H7 (cell line): ENCODE results near the gene UBA52. TPM values are rescaled to one million over a fixed set of nuclear protein-coding genes. Genes with fewer than 3 reads are reported as not detected.
"Not testable (repeated sequence)": the region's sequence is repeated elsewhere in the genome, so short reads cannot be mapped to it uniquely, and the experiment has no call there.

ENCODE experiments used
- DNase-seq: peaks from one replicate; pipeline ENCODE4 v3.0.0; 2012
- H3K27me3 ChIP-seq: 2 replicates; pipeline ENCODE4 v1.6.0; 2011; ENCODE audit warnings: mild to moderate bottlenecking, low read length; ENCODE audit not compliant: control insufficient read depth, insufficient read depth
- H3K36me3 ChIP-seq: replicated peaks from 2 replicates; pipeline ENCODE4 v1.5.1; 2011; ENCODE audit warnings: low read length; ENCODE audit not compliant: control insufficient read depth, insufficient read depth
- H3K4me3 ChIP-seq: 2 replicates; pipeline ENCODE4 v1.5.1; 2011; ENCODE audit warnings: low read depth, mild to moderate bottlenecking, control low read depth, low read length, moderate library complexity; ENCODE audit not compliant: insufficient read depth
- total RNA-seq: library from RNA; depleted of rRNA; stranded (reverse); fragments of >200 nt; shearing (Covaris generic); gene quantifications from 2 replicates; pipeline ENCODE4 v1.2.3, GENCODE V29; 2014

The UBA52 gene
- total RNA-seq, 1 experiment from 2014 or later, result 1,268 TPM

DNA sequence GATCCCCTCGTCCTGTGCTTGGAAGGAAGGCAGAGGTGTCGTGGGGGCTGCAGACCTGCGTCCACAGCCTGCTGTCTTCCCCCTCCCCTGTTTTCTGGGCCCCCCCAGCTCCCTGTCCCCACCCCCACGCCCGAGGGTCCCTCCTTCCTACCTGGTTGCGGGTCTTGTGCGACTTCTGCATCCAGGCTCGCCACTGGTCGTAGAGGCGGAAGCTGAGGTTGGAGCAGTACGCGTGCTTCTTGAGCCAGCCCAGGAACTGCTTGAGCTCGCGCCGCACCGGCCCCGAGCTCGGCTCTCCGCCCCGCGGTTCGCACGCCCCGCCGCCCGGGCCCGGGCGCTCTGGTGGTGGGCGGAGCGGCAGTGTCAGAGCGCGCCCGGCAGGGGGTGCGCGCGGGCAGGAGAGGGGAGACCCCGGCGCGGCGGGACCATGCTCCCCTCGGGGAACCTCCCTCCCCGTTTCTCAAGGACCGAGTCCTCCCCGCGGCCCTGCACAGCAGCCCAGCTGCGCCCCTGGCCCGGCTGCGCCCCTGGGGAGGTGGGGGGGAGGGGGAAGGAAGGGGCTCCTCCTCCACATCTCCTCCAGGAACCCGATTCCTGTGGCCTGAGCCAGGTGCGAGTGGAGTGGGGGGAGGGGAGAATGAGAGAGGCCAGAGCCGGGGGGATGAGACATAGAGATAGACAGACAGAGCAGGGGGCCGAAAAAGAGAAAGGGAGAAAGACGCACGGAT, 22.6 kb downstream of the UBA52 start:
- H3K36me3 ChIP-seq, result peaks cover 2% of the 10 kb centered on the region; the same call in 1 of the 2 replicates
- H3K4me3 ChIP-seq, result peak overlapping the region; percentile 47
- peak; percentile 98 for DNase-seq
- H3K27me3 ChIP-seq, result 0 out of 2 replicates have a peak, but pooled peaks cover 1% of the 10 kb centered on the region

DNA sequence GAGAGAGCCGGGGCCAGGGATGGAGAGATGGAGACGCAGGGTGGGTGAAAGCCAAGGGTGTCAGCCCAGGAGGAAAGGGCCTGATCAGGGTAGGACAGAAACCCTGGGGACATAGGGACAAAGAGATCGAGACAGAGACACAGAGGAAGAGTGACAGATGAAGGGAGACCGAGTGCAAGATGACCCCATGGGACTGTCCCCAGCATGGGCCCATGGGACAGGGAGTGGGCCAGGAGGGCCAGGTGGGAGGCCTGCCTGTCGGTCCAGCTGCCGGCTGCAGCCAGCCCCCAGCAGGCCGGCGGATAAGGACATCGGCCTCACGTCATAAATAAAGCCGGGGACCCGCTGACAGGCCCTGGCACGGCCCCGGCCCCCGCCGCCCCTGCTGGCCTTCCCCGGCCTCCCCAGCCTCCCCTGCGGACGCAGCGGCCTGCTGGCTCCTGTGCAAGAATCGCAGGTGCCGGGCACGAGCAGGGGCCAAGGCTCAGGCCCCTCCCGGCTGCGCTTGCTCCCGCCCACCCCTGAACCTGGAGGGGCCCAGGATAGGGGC, 23.2 kb downstream of the UBA52 start:
- peak; percentile 87 for DNase-seq
- H3K36me3 ChIP-seq, result peaks cover 2% of the 10 kb centered on the region; the same call in 1 of the 2 replicates
- H3K27me3 ChIP-seq, result 0 out of 2 replicates have a peak, but pooled peaks cover 1% of the 10 kb centered on the region
- H3K4me3 ChIP-seq, result peak overlapping the region; percentile 47

DNA sequence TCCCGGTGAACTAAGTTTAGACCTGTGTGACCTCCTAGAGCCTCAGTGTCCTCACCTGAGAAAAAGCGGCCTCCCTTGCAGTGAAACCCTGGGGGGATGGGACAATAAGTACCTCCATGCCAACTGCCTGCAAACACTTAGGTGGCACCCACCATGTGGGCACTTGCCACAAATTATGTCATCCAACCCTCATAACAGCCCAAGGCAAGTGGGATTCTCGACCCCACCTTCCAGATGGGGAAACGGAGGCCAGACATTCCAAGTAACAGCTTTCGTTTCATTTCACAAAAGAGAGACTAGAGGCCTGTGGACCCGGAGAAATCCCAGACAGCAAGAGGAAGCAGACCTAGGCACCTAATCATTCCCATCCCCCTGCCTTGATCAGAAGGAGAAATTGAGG, 23.8 kb downstream of the UBA52 start:
- H3K36me3 ChIP-seq, result peaks cover 2% of the 10 kb centered on the region; the same call in 1 of the 2 replicates
- no peak overlapping the region for H3K4me3 ChIP-seq
- 0 out of 2 replicates have a peak, but pooled peaks cover 1% of the 10 kb centered on the region for H3K27me3 ChIP-seq
- peak; percentile 38 for DNase-seq

DNA sequence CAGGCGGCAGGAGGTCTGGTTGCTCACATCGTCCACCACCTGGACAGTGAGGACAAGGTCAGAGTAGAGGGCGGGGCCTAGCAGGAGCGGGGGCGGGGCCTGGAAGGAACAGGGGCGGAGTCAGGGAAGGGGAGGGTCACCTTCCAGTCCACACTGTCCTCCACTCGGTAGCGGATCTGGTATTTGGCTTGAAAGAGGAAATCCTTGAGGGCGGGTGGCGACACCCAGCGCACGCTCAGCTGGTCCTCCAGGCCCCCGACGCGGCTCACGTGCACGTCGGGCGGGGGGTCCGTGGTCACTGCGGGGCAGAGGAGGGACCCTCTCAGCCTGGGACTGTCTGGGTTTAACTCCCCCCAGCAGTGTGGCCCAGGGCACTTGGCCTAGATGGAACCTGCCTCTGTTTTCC, 25.1 kb downstream of the UBA52 start:
- DNase-seq, result peak; percentile 96
- Histone ChIP-seq H3K4me3 (no peak overlapping the region; the same call in 1 of the 2 replicates), H3K27me3 (peaks cover 2% of the 10 kb centered on the region; the same call in 1 of the 2 replicates), H3K36me3 (no peaks in the 10 kb centered on the region)

DNA sequence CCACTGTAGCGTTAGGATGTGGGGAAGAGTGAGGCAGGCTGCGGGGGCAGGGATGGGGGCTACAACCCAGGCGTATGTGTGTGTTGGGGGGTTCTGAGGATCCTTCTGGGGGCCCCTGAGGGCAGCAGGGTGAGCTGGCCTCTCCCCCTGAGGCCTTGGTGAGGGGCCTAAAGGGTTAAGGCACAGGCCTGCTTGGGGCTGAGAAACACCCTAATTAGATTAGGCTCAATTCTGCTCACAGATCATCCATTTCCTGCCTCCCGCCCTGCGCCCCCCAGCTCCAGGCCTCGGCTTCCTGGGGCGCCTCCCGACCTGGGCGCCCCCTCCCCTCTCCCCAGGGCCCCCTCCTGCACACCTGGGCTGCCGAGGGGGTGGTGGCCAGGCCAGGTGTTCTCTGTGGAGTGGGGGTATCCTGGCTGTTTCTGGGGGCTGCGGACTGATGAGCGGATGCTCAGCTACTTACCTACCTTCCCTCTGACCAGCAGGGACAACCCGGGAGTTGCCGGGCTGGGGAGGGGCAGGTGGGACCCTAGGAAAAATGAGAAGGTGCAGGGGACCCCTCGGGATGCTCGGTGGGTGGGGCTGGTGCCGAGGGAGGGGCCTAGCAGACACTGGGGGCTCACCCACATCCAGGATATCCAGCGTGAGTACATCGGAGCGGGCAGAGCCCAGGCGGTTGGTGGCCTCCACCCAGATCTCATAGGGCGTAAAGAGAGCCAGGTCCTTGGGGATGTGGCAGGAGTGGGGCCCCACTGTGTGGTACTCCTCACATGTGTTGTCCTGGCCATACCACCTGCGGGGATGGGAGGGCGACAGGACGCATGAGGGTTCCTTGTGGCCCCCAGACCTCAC, 26.4 kb downstream of the UBA52 start:
- H3K4me3 ChIP-seq, result no peak overlapping the region
- DNase-seq, result peak; percentile 71
- no peaks in the 10 kb centered on the region for H3K36me3 ChIP-seq
- peaks cover 9% of the 10 kb centered on the region for H3K27me3 ChIP-seq

DNA sequence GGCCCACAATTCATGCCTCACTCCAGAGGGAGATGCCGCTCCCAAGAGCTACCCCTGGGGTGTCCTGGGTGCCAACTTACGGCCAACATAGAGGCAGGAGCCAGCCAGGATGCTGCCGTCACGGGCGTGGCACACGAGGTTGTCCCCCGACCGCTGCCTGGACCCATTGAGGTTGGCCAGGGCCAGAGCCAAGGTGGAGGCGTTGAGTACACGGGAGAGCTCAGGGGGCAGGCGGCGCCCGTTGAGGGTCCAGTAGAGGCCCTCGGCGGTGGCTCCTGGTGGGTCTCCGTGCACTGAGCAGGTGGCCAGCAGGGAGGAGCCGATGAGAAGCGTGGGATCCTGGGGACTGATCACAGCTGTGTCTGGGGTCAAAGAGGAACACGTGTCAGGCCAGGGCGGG, 27.8 kb downstream of the UBA52 start:
- Histone ChIP-seq H3K4me3 (no peak overlapping the region), H3K36me3 (no peaks in the 10 kb centered on the region), H3K27me3 (peaks cover 23% of the 10 kb centered on the region)
- peak; percentile 51 for DNase-seq

DNA sequence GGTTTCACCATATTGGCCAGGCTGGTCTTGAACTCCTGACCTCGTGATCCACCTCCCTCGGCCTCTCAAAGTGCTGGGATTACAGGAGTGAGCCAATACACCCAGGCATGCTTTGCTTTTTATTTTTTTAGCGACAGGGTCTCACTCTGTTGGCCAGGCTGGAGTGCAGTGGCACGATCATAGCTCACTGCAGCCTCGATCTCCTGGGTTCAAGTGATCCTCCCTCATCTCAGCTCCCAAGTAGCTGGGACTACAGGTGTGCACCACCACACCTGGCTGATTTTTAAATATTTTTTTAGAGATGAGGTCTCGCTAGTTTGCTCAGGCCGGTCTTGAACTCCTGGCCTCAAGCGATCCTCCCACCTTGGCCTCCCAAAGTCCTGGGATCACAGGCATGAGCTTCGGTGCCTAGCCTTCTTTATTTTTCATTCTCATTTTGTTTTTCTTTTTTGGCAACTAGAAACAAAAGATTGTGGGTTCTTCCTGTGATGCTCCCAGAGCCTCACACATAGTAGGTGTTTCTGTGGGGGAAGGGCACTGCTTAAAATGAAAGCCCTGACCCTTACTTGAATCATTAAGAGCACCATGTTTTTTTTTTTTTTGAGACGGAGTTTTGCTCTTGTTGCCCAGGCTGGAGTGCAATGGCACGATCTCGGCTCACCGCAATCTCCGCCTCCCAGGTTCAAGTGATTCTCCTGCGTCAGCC, 29.2 kb downstream of the UBA52 start:
- H3K27me3 ChIP-seq, result peaks cover 36% of the 10 kb centered on the region

DNA sequence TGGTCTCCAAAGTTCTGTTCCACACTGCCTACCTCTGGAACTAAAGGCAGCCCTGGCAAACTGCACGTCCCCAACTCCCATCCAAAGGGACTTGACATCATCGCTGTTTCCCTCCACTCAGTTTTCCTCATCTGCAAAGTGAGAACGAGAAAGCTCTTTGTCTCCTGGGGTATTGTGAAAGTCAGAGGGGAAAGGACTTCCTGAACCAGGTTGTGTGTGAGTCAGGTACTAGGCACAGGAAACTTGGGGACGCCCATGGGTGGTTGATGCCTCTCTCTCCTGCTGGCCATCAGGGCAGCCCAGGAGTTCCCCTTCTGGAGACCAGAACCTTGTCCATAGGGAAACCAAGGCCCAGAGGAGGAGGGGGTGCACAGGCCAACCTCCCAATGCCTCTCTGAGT, 30.2 kb downstream of the UBA52 start:
- H3K27me3 ChIP-seq, result peaks cover 43% of the 10 kb centered on the region
- H3K36me3 ChIP-seq, result no peaks in the 10 kb centered on the region
- H3K4me3 ChIP-seq, result no peak overlapping the region
- DNase-seq, result peak; percentile 11

More for the DNA sequence above, 29.2 kb downstream of the UBA52 start:
- H3K36me3 ChIP-seq, H3K4me3 ChIP-seq, DNase-seq: not testable (repeated sequence)

DNA sequence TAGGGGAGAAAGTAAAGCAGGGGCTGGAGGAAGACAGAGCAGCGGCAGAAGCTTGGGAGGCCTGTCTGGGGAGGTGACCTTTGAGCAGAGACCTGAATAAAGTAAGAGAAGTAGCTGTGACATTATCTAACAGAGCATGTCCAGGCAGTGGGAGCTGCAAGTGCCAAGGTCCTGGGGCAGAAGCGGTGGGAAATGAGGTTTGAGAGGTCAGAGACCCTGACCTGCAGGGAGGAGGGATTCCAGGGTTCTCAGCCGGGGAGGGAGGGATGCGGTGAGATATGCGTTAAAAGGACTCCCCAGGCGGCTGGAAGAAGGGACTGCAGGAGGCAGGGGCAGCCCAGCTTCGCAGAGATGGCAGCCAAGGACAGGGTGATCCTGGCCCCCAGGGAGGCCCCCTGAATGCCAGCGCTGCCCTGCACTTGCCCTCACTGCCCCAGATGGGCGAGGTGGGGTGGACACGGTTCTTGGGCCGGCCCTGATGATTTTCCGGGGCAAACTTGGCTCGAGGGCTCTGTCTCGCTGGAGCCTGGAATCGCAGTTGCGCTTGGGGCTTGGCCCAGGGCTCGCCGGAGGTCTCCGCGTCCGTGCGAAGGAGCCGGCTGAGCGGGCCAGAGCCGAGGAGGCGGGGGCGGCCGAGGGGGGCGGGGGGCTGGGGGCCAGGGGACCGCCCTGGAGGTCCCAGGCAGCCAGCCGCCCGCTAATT, 31.7 kb downstream of the UBA52 start:
- H3K27me3 ChIP-seq, result peaks cover 58% of the 10 kb centered on the region
- peak overlapping the region; percentile 29; the same call in 1 of the 2 replicates for H3K4me3 ChIP-seq
- peak; percentile 91 for DNase-seq

DNA sequence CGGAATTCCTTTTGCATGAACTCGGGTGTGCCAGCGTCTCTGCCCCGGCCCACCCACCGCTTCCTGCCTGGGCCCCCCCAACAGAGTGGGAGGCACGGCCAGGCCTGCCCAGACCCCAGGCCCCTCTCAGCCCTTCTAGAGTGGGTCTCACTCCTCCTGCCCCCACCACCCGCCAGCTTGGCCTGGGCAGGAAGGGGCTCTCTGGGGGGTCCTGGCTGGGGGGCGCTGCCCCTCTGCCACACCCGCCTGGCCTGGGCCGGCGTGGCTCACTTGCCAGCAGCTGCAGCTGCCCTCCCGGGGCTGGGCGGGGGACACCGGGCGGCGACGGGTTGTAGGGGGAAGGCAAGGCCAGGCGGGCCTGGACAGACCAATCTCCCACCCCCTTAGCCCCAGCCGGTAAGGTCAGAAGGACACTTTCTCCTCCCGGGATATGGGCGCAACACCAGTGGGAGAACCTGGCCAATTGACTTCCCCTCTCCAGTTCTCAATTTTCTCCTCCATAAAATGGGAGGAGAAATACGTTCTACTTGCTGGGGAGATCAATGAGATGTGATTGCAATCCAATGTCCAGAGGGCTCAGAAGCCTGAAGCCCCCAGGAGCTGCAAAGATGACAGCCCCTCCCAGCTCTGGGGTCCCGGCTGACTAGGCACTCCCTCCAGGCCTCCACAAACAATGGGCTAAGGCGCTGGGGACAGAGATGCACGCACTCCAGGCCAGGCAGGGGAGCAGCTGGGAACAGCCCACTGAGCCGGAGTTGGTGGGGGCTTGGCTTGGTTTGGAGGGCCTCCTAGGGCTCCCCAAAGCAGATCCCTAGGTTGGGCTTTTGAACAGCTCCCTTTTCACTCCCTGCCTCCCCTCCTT, 32.5 kb downstream of the UBA52 start:
- Histone ChIP-seq H3K27me3 (peaks cover 64% of the 10 kb centered on the region), H3K4me3 (peak overlapping the region; percentile 17; the same call in 1 of the 2 replicates), H3K36me3 (no peaks in the 10 kb centered on the region)
- DNase-seq, result peak; percentile 78

More for the DNA sequence above, 31.7 kb downstream of the UBA52 start:
- no peaks in the 10 kb centered on the region for H3K36me3 ChIP-seq

DNA sequence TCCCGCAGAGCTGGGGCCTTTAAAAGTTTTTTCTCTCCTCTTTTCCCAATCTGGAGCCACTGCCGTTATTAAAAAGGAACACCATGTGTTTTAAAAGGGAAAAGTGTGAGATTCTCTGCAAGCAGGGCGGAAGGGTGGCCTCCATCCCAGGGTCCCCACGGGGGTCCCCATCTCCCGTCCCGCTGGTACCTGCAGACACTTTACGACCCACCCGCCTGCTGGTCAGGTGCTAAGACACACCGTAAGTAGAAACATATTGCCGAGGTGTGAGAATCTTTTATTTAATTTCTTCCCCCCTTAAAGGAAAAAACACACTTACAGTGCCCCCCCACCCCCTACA, 33.1 kb downstream of the UBA52 start:
- DNase-seq, result peak; percentile 61
- Histone ChIP-seq H3K4me3 (no peak overlapping the region), H3K36me3 (no peaks in the 10 kb centered on the region), H3K27me3 (peaks cover 70% of the 10 kb centered on the region)

DNA sequence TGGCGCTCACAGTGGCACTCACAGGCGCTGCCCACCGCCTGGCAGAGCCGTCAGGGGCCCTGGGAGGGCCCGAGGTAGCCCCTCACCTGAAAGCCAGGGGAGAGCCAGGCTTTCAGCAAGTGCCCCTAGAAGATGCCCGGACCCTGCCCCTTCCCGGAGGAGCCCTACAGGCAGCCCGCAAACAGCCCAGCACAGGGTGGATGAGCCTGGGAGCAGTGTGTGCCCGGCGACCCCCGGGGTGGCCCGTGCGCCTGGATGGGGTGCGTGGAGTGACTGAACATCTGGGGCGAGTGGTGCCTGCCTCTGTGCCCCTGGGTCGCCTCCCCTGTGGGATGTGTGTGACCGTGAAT, 33.5 kb downstream of the UBA52 start:
- DNase-seq, result peak; percentile 81
- peaks cover 74% of the 10 kb centered on the region for H3K27me3 ChIP-seq
- no peaks in the 10 kb centered on the region for H3K36me3 ChIP-seq
- peak overlapping the region; percentile 2; the same call in 1 of the 2 replicates for H3K4me3 ChIP-seq
